A673 (cell line): ENCODE measurements around the gene ADGRF4. TPM values are rescaled to one million over a fixed set of nuclear protein-coding genes. Genes with fewer than 3 reads are reported as not detected.

Source experiments
- BruUV-seq: library from RNA; stranded (reverse); fragments of 400-500 nt; replicated peaks from 2 replicates; lab custom pipeline; 2021; lab: Mats Ljungman, UMichigan
- CTCF ChIA-PET: fragments of 300-600 bp; sonication (Branson Sonifier 250); formaldehyde crosslinking; loops from one replicate; lab custom pipeline; 2022; ENCODE audit warnings: antibody characterized with exemption; lab: Charles Lee
- POLR2A ChIA-PET: fragments of 300-600 bp; sonication (Branson Sonifier 250); formaldehyde crosslinking; loops from one replicate; lab custom pipeline; 2022; ENCODE audit warnings: antibody characterized with exemption; ENCODE audit not compliant: low non-redundant PET; lab: Charles Lee
- DNase-seq: peaks from one replicate; pipeline ENCODE4 v3.0.0-alpha.2; 2015; ENCODE audit warnings: low spot score
- H3K27ac ChIP-seq: fragments of 200-600 bp; sonication (generic); 2 replicates; pipeline ENCODE4 v1.5.1; 2016; ENCODE audit warnings: mixed run types, low read depth, mild to moderate bottlenecking, mixed read lengths, antibody characterized with exemption, low read length; ENCODE audit not compliant: poor library complexity, severe bottlenecking
- H3K27me3 ChIP-seq: fragments of 200-600 bp; sonication (generic); replicated peaks from 2 replicates; pipeline ENCODE4 v1.6.1; 2017; ENCODE audit warnings: mixed run types, low read depth, mild to moderate bottlenecking, mixed read lengths, antibody characterized with exemption, low read length; ENCODE audit not compliant: insufficient read depth, poor library complexity
- H3K36me3 ChIP-seq: fragments of 200-600 bp; sonication (generic); 2 replicates; pipeline ENCODE4 v1.6.1; 2016; ENCODE audit warnings: mixed run types, mild to moderate bottlenecking, mixed read lengths, antibody characterized with exemption, low read length; ENCODE audit not compliant: insufficient read depth, poor library complexity, severe bottlenecking
- H3K4me1 ChIP-seq: fragments of 200-600 bp; sonication (generic); 2 replicates; pipeline ENCODE4 v1.6.1; 2017; ENCODE audit warnings: mixed run types, mild to moderate bottlenecking, mixed read lengths, antibody characterized with exemption, low read length; ENCODE audit not compliant: insufficient read depth, poor library complexity, severe bottlenecking
- H3K4me3 ChIP-seq: fragments of 200-600 bp; sonication (generic); 2 replicates; pipeline ENCODE4 v1.5.1; 2016; ENCODE audit warnings: low read depth, mixed run types, mild to moderate bottlenecking, mixed read lengths, low read length; ENCODE audit not compliant: poor library complexity, severe bottlenecking
- H3K9me3 ChIP-seq: fragments of 200-600 bp; sonication (generic); 2 replicates; pipeline ENCODE4 v1.6.1; 2016; ENCODE audit warnings: mixed run types, low read depth, mild to moderate bottlenecking, mixed read lengths, antibody characterized with exemption, low read length; ENCODE audit not compliant: poor library complexity, severe bottlenecking
- CTCF ChIP-seq: fragments of 300-800, 200-600 bp; sonication (generic); conservative IDR thresholded peaks from 2 replicates; pipeline ENCODE4 v1.5.1; 2017; ENCODE audit warnings: low read depth, mild to moderate bottlenecking, antibody characterized with exemption, low read length, moderate library complexity, mixed read lengths
- EZH2 ChIP-seq: fragments of 200-600 bp; sonication (generic); IDR thresholded peaks from 2 replicates; pipeline ENCODE4 v1.6.1; 2017; ENCODE audit warnings: borderline replicate concordance, low read depth, mild to moderate bottlenecking, mixed read lengths, antibody characterized with exemption, low read length; ENCODE audit not compliant: poor library complexity, severe bottlenecking
- intact Hi-C: fragments of 100-400 bp; cut with micrococcal nuclease; formaldehyde crosslinking; loops from one replicate; pipeline ENCODE4 v1.10.0; 2022; ENCODE audit not compliant: unreplicated experiment
- total RNA-seq: library from RNA; stranded (reverse); gene quantifications from 2 replicates; pipeline ENCODE4 v1.2.3, GENCODE V29; 2021

Gene ADGRF4
- total RNA-seq, 1 experiment from 2014 or later = not detected

- intact Hi-C loops = no loop called here
These were observed 36.4 kb upstream of the ADGRF4 start for GRCh38 chr6:47661960-47662359.

GRCh38 chr6:47663462-47664216 is 34.7 kb upstream of the ADGRF4 start:
- Histone ChIP-seq H3K9me3 (no peaks in the 10 kb centered on the region), H3K4me3 (no peak overlapping the region), H3K27ac (no peak overlapping the region), H3K36me3 (no peaks in the 10 kb centered on the region), H3K27me3 (no peaks in the 10 kb centered on the region), H3K4me1 (no peaks in the 10 kb centered on the region)
- intact Hi-C loops = no loop called here
- no TSS peak for BruUV-seq
- ChIA-PET POLR2A (interaction anchor here (0.7 kb wide), 1 partner anchor 54 kb away, joined by 14 read pairs; no protein-coding TSS in a partner anchor), CTCF (no interaction called here)
- no peak for DNase-seq
- no peak for TF ChIP-seq EZH2
- no peak for TF ChIP-seq CTCF

More at GRCh38 chr6:47661960-47662359, 36.4 kb upstream of the ADGRF4 start:
- CTCF ChIA-PET = no interaction called here
- H3K4me1 ChIP-seq = no peaks in the 10 kb centered on the region
- POLR2A ChIA-PET = no interaction called here
- H3K36me3 ChIP-seq = no peaks in the 10 kb centered on the region
- H3K27ac ChIP-seq = no peak overlapping the region
- no peak for TF ChIP-seq CTCF
- TF ChIP-seq EZH2 = no peak
- no peak overlapping the region for H3K4me3 ChIP-seq
- BruUV-seq = no TSS peak
- H3K9me3 ChIP-seq = no peaks in the 10 kb centered on the region
- DNase-seq = no peak
- no peaks in the 10 kb centered on the region for H3K27me3 ChIP-seq

GRCh38 chr6:47665112-47665511 is 33.3 kb upstream of the ADGRF4 start:
- no TSS peak for BruUV-seq
- Histone ChIP-seq H3K9me3 (no peaks in the 10 kb centered on the region), H3K27ac (no peak overlapping the region), H3K4me1 (peaks cover 9% of the 10 kb centered on the region), H3K27me3 (no peaks in the 10 kb centered on the region), H3K36me3 (no peaks in the 10 kb centered on the region), H3K4me3 (no peak overlapping the region)
- intact Hi-C loops = no loop called here
- no peak for DNase-seq
- TF ChIP-seq CTCF = no peak
- no peak for TF ChIP-seq EZH2
- CTCF ChIA-PET = no interaction called here
- POLR2A ChIA-PET = no interaction called here
